Liver (tissue), 9 donors: ENCODE measurements around the gene PHLDB2. TPM values are rescaled to one million over a fixed set of nuclear protein-coding genes. Genes with fewer than 3 reads are reported as not detected.

Source experiments
- DNase-seq: peaks from one replicate; pipeline ENCODE4 v3.0.0-alpha.2; 2017; ENCODE audit warnings: low spot score
- H3K27ac ChIP-seq, 2 donors: one replicate each; pipeline ENCODE4 v1.7.0; 2013; ENCODE audit warnings: inconsistent platforms in 2 of 2, low read length in 2 of 2, control low read depth in 1 of 2, low read depth in 1 of 2, mild to moderate bottlenecking in 1 of 2
- H3K27me3 ChIP-seq, 4 donors: one replicate each; pipeline versions ENCODE4 v1.6.1 to v1.7.0; 2013; ENCODE audit warnings: low read length in 3 of 4, inconsistent platforms in 1 of 4, mild to moderate bottlenecking in 1 of 4, moderate library complexity in 1 of 4; ENCODE audit not compliant: control insufficient read depth in 4 of 4, insufficient read depth in 4 of 4
- H3K36me3 ChIP-seq, 4 donors: one replicate each; pipeline versions ENCODE4 v1.6.1 to v1.7.0; 2013; ENCODE audit warnings: low read length in 3 of 4, mild to moderate bottlenecking in 3 of 4, low read depth in 1 of 4, moderate library complexity in 1 of 4; ENCODE audit not compliant: control insufficient read depth in 4 of 4, insufficient read depth in 3 of 4
- H3K4me1 ChIP-seq, 4 donors: one replicate each; pipeline versions ENCODE4 v1.6.1 to v1.7.0; 2013; ENCODE audit warnings: low read length in 3 of 4, mild to moderate bottlenecking in 3 of 4, moderate library complexity in 1 of 4; ENCODE audit not compliant: control insufficient read depth in 4 of 4, insufficient read depth in 4 of 4
- H3K4me3 ChIP-seq, 3 donors: one replicate each; pipeline versions ENCODE4 v1.6.1 to v1.7.0; 2013; ENCODE audit warnings: low read length in 3 of 3, control low read depth in 1 of 3, low read depth in 1 of 3, mild to moderate bottlenecking in 1 of 3
- H3K9ac ChIP-seq, 2 donors: one replicate each; pipeline ENCODE4 v1.7.0; 2013; ENCODE audit warnings: low read length in 2 of 2, mild to moderate bottlenecking in 2 of 2, moderate library complexity in 2 of 2, control low read depth in 1 of 2, low read depth in 1 of 2
- H3K9me3 ChIP-seq, 4 donors: one replicate each; pipeline versions ENCODE4 v1.6.1 to v1.7.0; 2013; ENCODE audit warnings: low read length in 3 of 4; ENCODE audit not compliant: control insufficient read depth in 4 of 4
- ATF3 ChIP-seq: IDR thresholded peaks from 2 replicates; pipeline ENCODE4 v1.6.1; 2016; ENCODE audit warnings: antibody characterized with exemption
- CTCF ChIP-seq: fragments of 150-350 bp; IDR thresholded peaks from 2 replicates; pipeline ENCODE4 v1.5.1; 2017; ENCODE audit warnings: improper control_type of control experiment, low read depth, low read length; ENCODE audit not compliant: missing input control
- EGR1 ChIP-seq, 2 donors: IDR thresholded peaks; 2 replicates each; pipeline ENCODE4 v1.6.1; 2016 to 2018; ENCODE audit warnings: antibody characterized with exemption in 2 of 2, low read depth in 2 of 2
- FOXA1 ChIP-seq: IDR thresholded peaks from 2 replicates; pipeline ENCODE4 v1.6.1; 2016; ENCODE audit warnings: antibody characterized with exemption
- FOXA2 ChIP-seq: IDR thresholded peaks from 2 replicates; pipeline ENCODE4 v1.6.1; 2016; ENCODE audit warnings: antibody characterized with exemption
- GABPA ChIP-seq, 2 donors: IDR thresholded peaks in 1 of 2; conservative IDR thresholded peaks in 1 of 2; 2 replicates each; pipeline ENCODE4 v1.6.1; 2016; ENCODE audit warnings: antibody characterized with exemption in 2 of 2, mild to moderate bottlenecking in 1 of 2, moderate library complexity in 1 of 2
- HNF4A ChIP-seq, 2 donors: conservative IDR thresholded peaks; 2 replicates each; pipeline ENCODE4 v1.6.1; 2016; ENCODE audit warnings: antibody characterized with exemption in 2 of 2, mild to moderate bottlenecking in 2 of 2
- HNF4G ChIP-seq: IDR thresholded peaks from 2 replicates; pipeline ENCODE4 v1.6.1; 2016; ENCODE audit warnings: antibody characterized with exemption
- JUND ChIP-seq, 2 donors: IDR thresholded peaks; 2 replicates each; pipeline ENCODE4 v1.6.1; 2016; ENCODE audit warnings: antibody characterized with exemption in 2 of 2
- MAX ChIP-seq: IDR thresholded peaks from 2 replicates; pipeline ENCODE4 v1.6.1; 2016; ENCODE audit warnings: antibody characterized with exemption
- NR2F2 ChIP-seq: IDR thresholded peaks from 2 replicates; pipeline ENCODE4 v1.6.1; 2016; ENCODE audit warnings: antibody characterized with exemption
- RAD21 ChIP-seq, 2 donors: IDR thresholded peaks; 2 replicates each; pipeline ENCODE4 v1.6.1; 2016; ENCODE audit warnings: antibody characterized with exemption in 2 of 2, mild to moderate bottlenecking in 2 of 2
- REST ChIP-seq: IDR thresholded peaks from 2 replicates; pipeline ENCODE4 v1.6.1; 2016; ENCODE audit warnings: antibody characterized with exemption, mild to moderate bottlenecking
- RXRA ChIP-seq, 2 donors: IDR thresholded peaks; 2 replicates each; pipeline ENCODE4 v1.6.1; 2017 to 2018; ENCODE audit warnings: antibody characterized with exemption in 2 of 2, mild to moderate bottlenecking in 1 of 2
- SP1 ChIP-seq: IDR thresholded peaks from 2 replicates; pipeline ENCODE4 v1.6.1; 2018; ENCODE audit warnings: antibody characterized with exemption, mild to moderate bottlenecking
- TAF1 ChIP-seq: conservative IDR thresholded peaks from 2 replicates; pipeline ENCODE4 v1.6.1; 2016; ENCODE audit warnings: antibody characterized with exemption, mild to moderate bottlenecking
- YY1 ChIP-seq: IDR thresholded peaks from 2 replicates; pipeline ENCODE4 v1.6.1; 2016; ENCODE audit warnings: antibody characterized with exemption, mild to moderate bottlenecking
- ZBTB33 ChIP-seq: IDR thresholded peaks from 2 replicates; pipeline ENCODE4 v1.6.1; 2016; ENCODE audit warnings: antibody characterized with exemption
- WGBS: extraction: QIAGEN DNeasy Blood & Tissue Kit; methylation state at CpG from one replicate; pipeline ENCODE4 v1.1.7; 2013; 5-methylcytosine and 5-hydroxymethylcytosine counted together
- polyA plus RNA-seq, 2 donors: library from polyadenylated mRNA; stranded (reverse) in 1 of 2; unstranded in 1 of 2; fragments of 200-250 nt in 1 of 2; fragments of >200 nt in 1 of 2; fragmentation: Nextera tagmentation in 1 of 2; extraction: Ambion mirVana in 1 of 2; gene quantifications; one replicate each; pipeline versions ENCODE4 v1.2.1 to v1.2.3, GENCODE V29; 2013 to 2015
- total RNA-seq, 2 donors: library from RNA; depleted of rRNA; stranded (reverse); fragments of >200 nt; gene quantifications; one replicate each; pipeline ENCODE4 v1.2.3, GENCODE V29; 2014
- donor health status: healthy.
- donor health status: healthy.
- donor health status: healthy.
- donor health status: healthy.
- donor health status: healthy.

The PHLDB2 gene
- total and polyA plus RNA-seq, 4 donors = 9.7 to 42.9 (median 22.2) TPM

GRCh38 chr3:111923806-111924205 lies 64.7 kb downstream of the PHLDB2 start:
- Histone ChIP-seq H3K4me3 (no peak overlapping the region), H3K9ac (no peak overlapping the region), H3K36me3 (peaks cover 0 to 38% (median 23%) of the 10 kb centered on the region in 4 donors), H3K27me3 (no peaks in the 10 kb centered on the region), H3K27ac (peak overlapping the region; percentile 81 to 87), H3K4me1 (peaks cover 2 to 21% (median 9%) of the 10 kb centered on the region in 4 donors), H3K9me3 (no peaks in the 10 kb centered on the region)
- DNase-seq = no peak
- WGBS = 0% methylated on average over 1 of the region's 1 CpG
- TF ChIP-seq HNF4G = no peak
- TF ChIP-seq EGR1 (IDR thresholded peaks at IDR 0.05; ENCODE audit: low read depth in 2 of 2) = no peak
- TF ChIP-seq RXRA (IDR thresholded peaks at IDR 0.05) = no peak
- TF ChIP-seq JUND (IDR thresholded peaks at IDR 0.05) = no peak
- no peak for TF ChIP-seq REST
- no peak for TF ChIP-seq SP1
- no peak for TF ChIP-seq ATF3
- no peak for TF ChIP-seq TAF1
- TF ChIP-seq GABPA (IDR thresholded peaks at IDR 0.05 in 1 of 2, conservative IDR thresholded peaks at IDR 0.05 in 1 of 2) = no peak
- no peak for TF ChIP-seq FOXA1
- TF ChIP-seq YY1 = no peak
- TF ChIP-seq FOXA2 = no peak
- no peak for TF ChIP-seq MAX

- peaks cover 3 to 18% (median 9%) of the 10 kb centered on the region in 4 donors for H3K4me1 ChIP-seq
- no peaks in the 10 kb centered on the region for H3K9me3 ChIP-seq
- peaks cover 0 to 38% (median 22%) of the 10 kb centered on the region in 4 donors for H3K36me3 ChIP-seq
- H3K27me3 ChIP-seq = no peaks in the 10 kb centered on the region
- no peak for DNase-seq
- 14% methylated on average over 6 of the region's 6 CpGs for WGBS
- H3K9ac ChIP-seq = no peak overlapping the region
- peak overlapping the region; percentile 81 to 87 for H3K27ac ChIP-seq
- no peak overlapping the region for H3K4me3 ChIP-seq
- no peak for TF ChIP-seq ATF3
- peak; percentile 53 for TF ChIP-seq SP1
- no peak for TF ChIP-seq TAF1
- TF ChIP-seq YY1 = peak; percentile 89
- no peak for TF ChIP-seq HNF4G
- peak; percentile 34 for TF ChIP-seq REST
- TF ChIP-seq JUND (IDR thresholded peaks at IDR 0.05) = peak; percentile 16 to 60
- peak; percentile 49 to 85 for TF ChIP-seq HNF4A (conservative IDR thresholded peaks at IDR 0.05)
- TF ChIP-seq CTCF = no peak
- TF ChIP-seq RAD21 (IDR thresholded peaks at IDR 0.05) = peak; percentile 35 to 57
- peak; percentile 87 for TF ChIP-seq FOXA2
- peak; percentile 58 for TF ChIP-seq NR2F2
- peak; percentile 99 for TF ChIP-seq MAX
- TF ChIP-seq RXRA (IDR thresholded peaks at IDR 0.05) = peak; percentile 59 to 90
- TF ChIP-seq EGR1 (IDR thresholded peaks at IDR 0.05; ENCODE audit: low read depth in 2 of 2) = peak in 1 of 2 donors; percentile 42
- peak; percentile 58 for TF ChIP-seq FOXA1
- peak; percentile 71 for TF ChIP-seq ZBTB33
- peak in 1 of 2 donors; percentile 54 for TF ChIP-seq GABPA (IDR thresholded peaks at IDR 0.05 in 1 of 2, conservative IDR thresholded peaks at IDR 0.05 in 1 of 2)
Measured at GRCh38 chr3:111924283-111924682, 65.2 kb downstream of the PHLDB2 start.
